AG10803 (cell line): Measurements from ENCODE around the gene OR2T11.

ENCODE experiments used
- DNase-seq: peaks from one replicate; pipeline ENCODE4 v3.0.0; 2010; ENCODE audit warnings: low read depth
- H3K4me3 ChIP-seq: 2 replicates; pipeline ENCODE4 v1.5.1; 2011; ENCODE audit warnings: mild to moderate bottlenecking, low read length, control low read depth
- CTCF ChIP-seq: conservative IDR thresholded peaks from 2 replicates; pipeline ENCODE4 v1.5.1; 2011; ENCODE audit warnings: mild to moderate bottlenecking, low read length, control low read depth, inconsistent platforms

OR2T11 gene

GRCh38 chr1:248631354-248632008 lies 3.4 kb downstream of the OR2T11 start:
- H3K4me3 ChIP-seq, result no peak overlapping the region
- peak; percentile 2 for DNase-seq
- no peak for TF ChIP-seq CTCF

- DNase-seq, result no peak
- H3K4me3 ChIP-seq, result no peak overlapping the region
- TF ChIP-seq CTCF, result no peak
Measured at GRCh38 chr1:248630551-248630950, 4.3 kb downstream of the OR2T11 start.

GRCh38 chr1:248627971-248628844 lies 6.7 kb downstream of the OR2T11 start:
- DNase-seq, result no peak
- no peak for TF ChIP-seq CTCF

GRCh38 chr1:248625971-248626370 lies 8.9 kb downstream of the OR2T11 start:
- no peak overlapping the region for H3K4me3 ChIP-seq
- no peak for DNase-seq
- TF ChIP-seq CTCF, result no peak

More at GRCh38 chr1:248627971-248628844, 6.7 kb downstream of the OR2T11 start:
- H3K4me3 ChIP-seq, result no peak overlapping the region

GRCh38 chr1:248625166-248625565 lies 9.7 kb downstream of the OR2T11 start:
- no peak for DNase-seq
- no peak overlapping the region for H3K4me3 ChIP-seq
- TF ChIP-seq CTCF, result no peak

- H3K4me3 ChIP-seq, result no peak overlapping the region
- DNase-seq, result peak; percentile 51
- peak; percentile 63 for TF ChIP-seq CTCF
Measured at GRCh38 chr1:248622570-248623001, 12.3 kb downstream of the OR2T11 start.
